Fibroblast of the aortic adventitia (primary cell): ENCODE data around the gene GFPT2. TPM values are rescaled to one million over a fixed set of nuclear protein-coding genes. Genes with fewer than 3 reads are reported as not detected.

Experiments used
- DNase-seq: peaks from one replicate; pipeline ENCODE4 v3.0.0-alpha.2; 2010; ENCODE audit warnings: low read depth
- H3K4me3 ChIP-seq: 2 replicates; pipeline ENCODE4 v1.5.1; 2011; ENCODE audit warnings: low read depth, mild to moderate bottlenecking, control low read depth, low read length, moderate library complexity
- total RNA-seq: library from RNA; depleted of rRNA; stranded (reverse); fragments of >200 nt; gene quantifications from 2 replicates; pipeline ENCODE4 v1.2.3, GENCODE V29; 2012; ENCODE audit warnings: low replicate concordance
- TF ChIP-seq, protein P1 (sequence below): IDR thresholded peaks from 2 replicates; pipeline ENCODE4 v1.5.1; 2011; ENCODE audit warnings: mild to moderate bottlenecking, low read length, control low read depth, inconsistent platforms; ENCODE audit not compliant: insufficient read depth

GFPT2 gene
- total RNA-seq, 1 donor: 69.8 TPM

DNA sequence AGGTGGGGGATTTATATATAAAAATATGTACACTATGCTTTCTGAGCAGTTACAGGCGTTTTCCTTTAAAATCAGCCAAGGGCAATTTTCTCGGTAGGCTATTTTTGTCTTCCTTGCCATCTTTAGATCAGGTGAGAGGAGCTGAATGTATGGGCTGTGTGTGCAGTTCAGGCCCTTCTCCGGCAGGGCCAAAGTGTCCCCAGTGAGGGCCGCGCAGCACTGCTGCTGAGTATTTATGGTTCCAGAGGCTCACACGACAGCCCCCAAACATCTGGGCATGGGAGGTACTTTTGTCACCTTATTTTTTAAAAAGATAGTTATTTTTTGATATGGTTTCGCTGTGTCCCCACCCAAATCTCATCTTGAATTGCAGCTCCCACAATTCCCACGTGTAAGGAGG is 11.5 kb downstream of the GFPT2 start:
- no peak for DNase-seq
- no peak overlapping the region for H3K4me3 ChIP-seq
- TF ChIP-seq, protein P1, sequence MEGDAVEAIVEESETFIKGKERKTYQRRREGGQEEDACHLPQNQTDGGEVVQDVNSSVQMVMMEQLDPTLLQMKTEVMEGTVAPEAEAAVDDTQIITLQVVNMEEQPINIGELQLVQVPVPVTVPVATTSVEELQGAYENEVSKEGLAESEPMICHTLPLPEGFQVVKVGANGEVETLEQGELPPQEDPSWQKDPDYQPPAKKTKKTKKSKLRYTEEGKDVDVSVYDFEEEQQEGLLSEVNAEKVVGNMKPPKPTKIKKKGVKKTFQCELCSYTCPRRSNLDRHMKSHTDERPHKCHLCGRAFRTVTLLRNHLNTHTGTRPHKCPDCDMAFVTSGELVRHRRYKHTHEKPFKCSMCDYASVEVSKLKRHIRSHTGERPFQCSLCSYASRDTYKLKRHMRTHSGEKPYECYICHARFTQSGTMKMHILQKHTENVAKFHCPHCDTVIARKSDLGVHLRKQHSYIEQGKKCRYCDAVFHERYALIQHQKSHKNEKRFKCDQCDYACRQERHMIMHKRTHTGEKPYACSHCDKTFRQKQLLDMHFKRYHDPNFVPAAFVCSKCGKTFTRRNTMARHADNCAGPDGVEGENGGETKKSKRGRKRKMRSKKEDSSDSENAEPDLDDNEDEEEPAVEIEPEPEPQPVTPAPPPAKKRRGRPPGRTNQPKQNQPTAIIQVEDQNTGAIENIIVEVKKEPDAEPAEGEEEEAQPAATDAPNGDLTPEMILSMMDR: no peak

GRCh38 chr5:180340856-180341255 is 12.3 kb downstream of the GFPT2 start:
- DNase-seq: peak; percentile 49
- TF ChIP-seq, protein P1: no peak
- no peak overlapping the region for H3K4me3 ChIP-seq

DNA sequence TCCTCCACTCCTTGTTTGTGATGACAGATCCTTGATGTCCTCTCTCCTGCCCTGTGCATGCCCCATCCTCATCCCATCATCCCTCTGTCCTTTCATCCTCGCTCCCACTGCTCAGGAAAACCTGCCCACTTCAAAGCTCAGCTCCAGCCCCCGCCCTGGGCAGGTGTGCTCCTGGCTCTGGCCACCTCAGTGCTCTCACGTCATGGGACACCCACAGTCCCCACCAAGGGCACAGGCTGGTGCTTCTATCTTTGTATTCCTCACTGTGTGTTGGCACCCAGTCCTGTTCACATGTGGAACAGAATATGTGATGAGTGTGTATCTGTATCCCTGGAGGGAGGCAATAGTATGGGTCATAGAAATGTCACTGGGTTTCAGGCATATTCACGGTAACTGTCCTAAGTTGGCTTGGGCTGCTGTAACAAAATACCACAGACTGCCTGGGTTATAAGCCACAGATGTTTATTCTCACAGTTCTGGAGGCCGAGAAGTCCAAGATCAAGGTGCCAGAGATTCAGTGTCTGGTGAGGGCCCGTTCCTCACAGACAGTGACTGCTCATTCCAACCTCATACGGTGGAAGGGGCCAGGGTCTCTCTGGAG is 13.5 kb downstream of the GFPT2 start:
- no peak overlapping the region for H3K4me3 ChIP-seq
- DNase-seq: peak; percentile 20
- TF ChIP-seq, protein P1: no peak

GRCh38 chr5:180338001-180338707 is 15.0 kb downstream of the GFPT2 start:
- no peak for DNase-seq
- no peak overlapping the region for H3K4me3 ChIP-seq
- TF ChIP-seq, protein P1: no peak

GRCh38 chr5:180336234-180337020 is 16.7 kb downstream of the GFPT2 start:
- no peak for DNase-seq
- TF ChIP-seq, protein P1: no peak
- H3K4me3 ChIP-seq: no peak overlapping the region

DNA sequence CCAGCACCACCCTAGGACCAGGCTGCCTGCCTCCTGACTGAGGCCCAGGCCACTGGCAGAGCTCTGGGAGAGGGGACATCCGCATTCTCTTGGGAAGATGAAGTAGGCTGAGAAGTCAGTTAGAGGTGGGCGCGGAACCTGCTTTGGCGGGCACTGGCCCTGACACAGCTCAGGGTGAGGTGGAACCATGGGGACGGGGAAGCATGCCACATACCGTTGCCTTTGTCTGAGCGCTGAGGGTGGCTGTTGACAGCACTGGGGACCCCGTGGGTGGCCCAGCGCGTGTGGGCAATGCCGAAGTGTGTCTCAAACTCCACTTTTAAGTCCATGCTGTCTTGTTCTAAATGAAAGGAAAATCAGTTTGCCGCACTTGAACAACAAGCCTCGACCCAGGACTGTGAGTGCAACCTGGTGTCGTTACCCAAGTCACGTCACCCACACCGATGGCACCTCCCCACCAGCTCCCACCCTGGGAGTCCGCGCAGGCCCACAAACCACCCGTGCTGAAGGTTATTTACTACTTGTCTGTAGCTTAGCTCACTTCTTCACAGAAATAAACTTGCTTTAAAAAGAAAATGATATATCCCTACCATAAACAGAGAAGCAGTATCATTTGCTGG is 17.4 kb downstream of the GFPT2 start:
- TF ChIP-seq, protein P1: no peak
- DNase-seq: no peak

More for the DNA sequence above, 17.4 kb downstream of the GFPT2 start:
- no peak overlapping the region for H3K4me3 ChIP-seq
